A375 (cell line): ENCODE results near the gene SEC23A. TPM values are rescaled to one million over a fixed set of nuclear protein-coding genes. Genes with fewer than 3 reads are reported as not detected.

Experiments
- small RNA-seq: library from RNA; depleted of rRNA; stranded (forward); fragments of <200 nt; gene quantifications from one replicate; pipeline ENCODE3, GENCODE V24; 2014
- total RNA-seq: library from RNA; depleted of rRNA; stranded (reverse); fragments of >200 nt; shearing (Covaris generic); gene quantifications from 2 replicates; pipeline ENCODE4 v1.2.3, GENCODE V29; 2014; rRNA removed

SEC23A gene
- total RNA-seq: 27.5 and 32.8 TPM in 2 replicates

GRCh38 chr14:39102969-39103957, at the start of gene SEC23A:
SEC23A (minus strand) TSS chr14:39103235; CDS start chr14:39096118, 7,117 bp downstream.

GRCh38 chr14:39114073-39114838, 11.2 kb upstream of the SEC23A start, which contains the start of gene GEMIN2:
GEMIN2 (plus strand) TSS chr14:39114323; CDS start chr14:39114339, 16 bp downstream.

Small RNA genes lying within 50 kb of the gene (small RNA-seq; reads per million reads assigned to genes)
- gene AL109628.1: not detected
- not detected for gene RF00019

Other genes with a start within 250 kb of the SEC23A start
- gene GEMIN2, start 11.1 kb upstream of the SEC23A start, total RNA-seq: 37.2 and 46.2 TPM in 2 replicates
- gene TRAPPC6B, start 67.1 kb upstream of the SEC23A start, total RNA-seq: 19.9 and 25.1 TPM in 2 replicates
- 37.6 and 43.6 TPM in 2 replicates for gene PNN, start 72.0 kb upstream of the SEC23A start, total RNA-seq
- 14.3 and 15.0 TPM in 2 replicates for gene MIA2, start 130.7 kb upstream of the SEC23A start, total RNA-seq